NCI-H460 (cell line): ENCODE results near the gene ZSWIM2. TPM values are rescaled to one million over a fixed set of nuclear protein-coding genes. Genes with fewer than 3 reads are reported as not detected.
"Not testable (repeated sequence)": the region's sequence is repeated elsewhere in the genome, so short reads cannot be mapped to it uniquely, and the experiment has no call there.

Experiments
- DNase-seq: peaks from one replicate; pipeline ENCODE4 v3.0.0-alpha.2; 2016; ENCODE audit warnings: low read depth; ENCODE audit errors: extremely low read depth
- polyA plus RNA-seq: library from polyadenylated mRNA; depleted of rRNA; stranded (reverse); fragments of >200 nt; gene quantifications from 2 replicates; pipeline ENCODE4 v1.2.3, GENCODE V29; 2014; cell fraction: nucleus; rRNA removed
- total RNA-seq: library from RNA; depleted of rRNA; stranded (reverse); fragments of >200 nt; shearing (Covaris generic); gene quantifications from 2 replicates; pipeline ENCODE4 v1.2.3, GENCODE V29; 2014; rRNA removed

The ZSWIM2 gene
- not detected in 2 replicates for total RNA-seq
- not detected in 2 replicates for polyA plus RNA-seq

GRCh38 chr2:186848873-186849578 lies at the start of gene ZSWIM2:
Gene ZSWIM2 (minus strand): TSS chr2:186849170. CDS start chr2:186849130, 40 bp downstream.
- DNase-seq, result peak; percentile 19

- not testable (repeated sequence) for DNase-seq
These were observed 47.2 kb upstream of the ZSWIM2 start for GRCh38 chr2:186896220-186896619.

GRCh38 chr2:186895451-186895850 lies 46.5 kb upstream of the ZSWIM2 start:
- DNase-seq, result no peak

GRCh38 chr2:186894478-186894877 lies 45.5 kb upstream of the ZSWIM2 start:
- DNase-seq, result no peak

GRCh38 chr2:186892821-186893220 lies 43.9 kb upstream of the ZSWIM2 start:
- DNase-seq, result no peak

- no peak for DNase-seq
These were observed 42.2 kb upstream of the ZSWIM2 start for GRCh38 chr2:186891185-186891621.

- no peak for DNase-seq
These were observed 40.3 kb upstream of the ZSWIM2 start for GRCh38 chr2:186889101-186889879.

GRCh38 chr2:186887107-186888090 lies 38.4 kb upstream of the ZSWIM2 start:
- DNase-seq, result no peak

GRCh38 chr2:186884587-186884986 lies 35.6 kb upstream of the ZSWIM2 start:
- no peak for DNase-seq

- no peak for DNase-seq
These were observed 34.7 kb upstream of the ZSWIM2 start for GRCh38 chr2:186883666-186884065.

- DNase-seq, result no peak
These were observed 33.6 kb upstream of the ZSWIM2 start for GRCh38 chr2:186882511-186883071.

GRCh38 chr2:186881660-186882059 lies 32.7 kb upstream of the ZSWIM2 start:
- no peak for DNase-seq

GRCh38 chr2:186879312-186879711 lies 30.3 kb upstream of the ZSWIM2 start:
- DNase-seq, result no peak

- no peak for DNase-seq
These were observed 25.7 kb upstream of the ZSWIM2 start for GRCh38 chr2:186874713-186875112.

GRCh38 chr2:186871881-186872280 lies 22.9 kb upstream of the ZSWIM2 start:
- DNase-seq, result no peak

GRCh38 chr2:186868344-186868743 lies 19.4 kb upstream of the ZSWIM2 start:
- DNase-seq, result no peak

- DNase-seq, result peak; percentile 40
These were observed 14.1 kb upstream of the ZSWIM2 start for GRCh38 chr2:186862869-186863709.

- no peak for DNase-seq
These were observed 6.2 kb upstream of the ZSWIM2 start for GRCh38 chr2:186855216-186855615.

GRCh38 chr2:186853951-186854350 lies 5.0 kb upstream of the ZSWIM2 start:
- DNase-seq, result no peak
